Activated CD4-positive, CD25-positive, alpha-beta regulatory T cell (primary cell): ENCODE measurements around the gene PTPRS.
"Not testable (repeated sequence)": the region's sequence is repeated elsewhere in the genome, so short reads cannot be mapped to it uniquely, and the experiment has no call there.

Source experiments
- DNase-seq, 4 experiments: peaks; one replicate each; lab custom pipeline; 2025; lab: John Stamatoyannopoulos, UW

Gene PTPRS

GRCh38 chr19:5333581-5334365 is 6.8 kb downstream of the PTPRS start:
- DNase-seq = no peak

DNA sequence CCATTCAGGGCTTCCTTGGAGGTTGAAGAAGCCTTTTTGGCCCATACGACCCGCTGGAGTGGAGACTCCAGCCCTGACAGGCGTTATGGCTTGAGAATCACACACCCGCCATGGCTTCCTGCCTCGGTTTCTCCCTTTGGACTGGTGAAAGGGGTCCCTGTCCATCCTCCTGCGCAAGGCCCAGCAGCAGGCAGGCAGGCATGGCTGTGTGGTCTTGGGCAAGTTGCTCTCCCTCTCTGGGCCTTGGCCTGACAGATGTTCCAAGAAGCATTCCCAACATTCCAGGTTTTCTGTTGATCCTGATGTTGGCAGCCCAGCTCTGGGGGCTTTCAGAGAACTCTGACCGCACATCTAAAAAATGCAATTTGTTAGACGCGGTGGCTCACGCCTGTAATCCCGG is 8.1 kb downstream of the PTPRS start:
- DNase-seq = no peak

- no peak for DNase-seq
These were observed 8.8 kb downstream of the PTPRS start for GRCh38 chr19:5331790-5332189.

DNA sequence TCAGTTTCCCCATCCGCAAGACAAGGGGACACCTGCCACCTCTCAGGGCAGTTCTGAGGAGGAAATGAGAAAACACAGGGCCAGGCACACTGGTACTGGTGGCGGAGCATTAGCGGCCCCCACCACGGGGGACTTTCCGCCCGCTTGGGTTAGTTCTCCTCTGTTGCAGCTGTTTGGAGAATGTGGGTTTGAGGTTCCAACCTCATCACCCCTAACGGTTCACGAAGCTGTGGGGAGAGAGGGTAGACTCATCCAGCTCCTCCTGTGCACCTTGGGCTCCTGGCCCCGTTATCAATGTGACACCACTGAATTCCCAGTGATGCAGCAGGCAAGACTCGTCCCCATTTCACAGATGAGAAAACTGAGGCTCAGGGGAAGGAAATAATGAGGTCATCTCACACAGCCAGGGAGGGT is 10.3 kb downstream of the PTPRS start:
- DNase-seq = no peak

GRCh38 chr19:5329141-5329540 is 11.5 kb downstream of the PTPRS start:
- no peak for DNase-seq

DNA sequence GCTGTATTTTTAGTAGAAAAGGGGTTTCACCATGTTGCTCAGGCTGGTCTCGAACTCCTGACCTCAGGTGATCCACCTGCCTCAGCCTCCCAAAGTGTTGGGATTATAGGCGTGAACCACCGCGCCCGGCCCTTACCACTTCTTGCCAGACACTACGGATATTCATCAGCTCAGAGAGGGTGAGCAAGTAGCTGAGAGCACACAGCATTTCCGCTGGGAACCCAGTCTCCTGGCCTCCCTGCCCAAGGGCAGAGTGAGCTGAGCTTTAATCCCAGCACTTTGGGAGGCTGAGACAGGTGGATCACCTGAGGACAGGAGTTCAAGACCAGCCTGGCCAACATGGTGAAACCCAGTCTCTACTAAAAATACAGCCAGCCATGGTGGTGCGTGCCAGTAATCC is 12.2 kb downstream of the PTPRS start:
- DNase-seq = not testable (repeated sequence)

GRCh38 chr19:5326986-5327623 is 13.5 kb downstream of the PTPRS start:
- no peak for DNase-seq

DNA sequence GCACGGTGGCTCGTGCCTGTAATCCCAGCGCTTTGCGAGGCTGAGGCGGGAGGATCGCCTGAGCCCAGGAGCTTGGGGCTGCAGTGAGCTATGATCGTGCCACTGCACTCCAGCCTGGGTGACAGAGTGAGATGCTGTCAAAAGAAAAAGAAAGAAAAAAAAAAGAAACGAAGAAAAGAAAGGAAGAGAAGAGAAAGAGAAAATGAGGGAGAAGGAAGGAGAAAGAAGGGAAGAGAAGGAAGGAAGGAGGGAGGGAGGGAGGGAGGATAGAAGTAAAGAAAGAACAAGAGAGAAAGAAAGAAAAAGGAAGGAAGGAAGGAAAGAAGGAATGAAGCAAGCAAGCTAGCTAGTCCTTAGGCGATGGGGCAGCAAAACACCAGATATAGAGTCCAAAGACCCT is 14.1 kb downstream of the PTPRS start:
- DNase-seq = no peak

DNA sequence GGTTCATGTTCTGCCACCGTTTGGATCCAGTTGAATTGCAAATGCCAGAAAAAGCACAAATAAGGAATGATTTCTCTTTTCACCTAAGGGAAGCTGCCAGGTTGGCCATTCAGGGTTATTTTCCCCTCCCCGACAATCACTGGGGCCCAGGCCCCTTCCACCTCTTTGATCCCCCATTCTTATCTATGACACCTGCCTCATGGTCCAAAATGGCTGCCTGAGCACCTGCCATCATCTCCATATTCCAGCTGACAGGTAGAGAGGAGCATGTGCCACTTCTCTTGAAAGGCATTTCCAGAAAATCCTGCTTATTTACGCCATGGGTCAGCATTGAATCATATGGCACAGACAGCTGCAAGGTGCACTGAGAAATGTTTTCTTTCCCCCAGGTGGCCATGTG is 15.7 kb downstream of the PTPRS start:
- DNase-seq = no peak

DNA sequence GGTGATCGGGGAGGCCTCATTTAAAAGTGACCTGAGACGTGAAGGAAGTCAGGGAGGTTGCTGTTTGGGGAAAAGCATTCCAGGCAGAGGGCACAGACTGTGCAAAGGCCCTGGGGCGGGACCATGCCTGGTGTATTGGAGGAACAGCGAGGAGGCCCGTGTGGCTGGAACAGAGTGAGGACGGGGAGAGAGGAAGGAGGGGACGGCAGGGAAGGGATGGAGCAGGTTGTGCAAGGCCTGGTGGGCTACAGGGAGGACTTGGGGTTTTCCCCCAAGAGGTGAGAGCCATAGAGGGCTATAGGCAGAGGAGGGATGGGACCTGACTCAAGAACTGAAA is 17.2 kb downstream of the PTPRS start:
- DNase-seq = no peak

DNA sequence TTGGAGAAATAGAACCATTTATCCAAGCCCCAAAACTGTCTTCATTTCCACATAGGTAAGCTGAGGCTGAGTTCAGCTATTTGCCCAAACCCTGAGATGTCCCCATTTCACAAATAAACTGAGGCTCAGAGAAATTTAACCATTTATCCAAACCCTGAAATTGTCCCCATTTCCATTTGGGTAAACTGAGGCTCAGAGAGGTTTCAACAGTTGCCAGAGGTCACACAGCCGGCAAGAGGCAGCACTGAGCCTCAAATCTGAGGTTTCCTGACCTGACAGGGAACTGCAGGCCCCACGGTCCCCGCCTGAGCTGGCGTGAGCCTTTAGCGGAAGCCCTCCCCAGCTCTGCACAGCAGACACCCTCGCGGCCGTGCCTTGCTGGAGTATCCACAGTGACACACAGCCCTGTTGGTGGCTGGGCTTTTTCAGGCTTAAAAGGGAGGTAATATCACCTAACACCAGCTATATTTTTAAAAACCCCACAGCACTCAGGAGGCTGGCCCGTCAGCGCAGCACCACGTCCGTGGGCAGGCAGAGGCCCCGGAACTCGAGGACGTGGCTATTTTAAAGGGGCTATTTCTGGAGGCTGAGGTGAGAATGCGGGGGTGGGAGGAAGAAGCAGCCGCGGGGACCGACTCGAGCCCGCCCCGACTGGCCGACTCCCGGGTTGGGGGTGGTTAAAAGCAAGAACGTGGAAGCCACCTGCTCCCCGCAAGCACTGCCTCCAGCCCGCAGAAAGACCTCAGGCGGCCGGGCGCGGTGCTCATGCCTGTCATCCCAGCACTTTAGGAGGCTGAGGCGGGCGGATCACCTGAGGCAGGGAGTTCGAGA is 18.5 kb downstream of the PTPRS start:
- DNase-seq = no peak

- DNase-seq = no peak
These were observed 19.5 kb downstream of the PTPRS start for GRCh38 chr19:5321066-5321642.

- DNase-seq = no peak
These were observed 21.1 kb downstream of the PTPRS start for GRCh38 chr19:5319516-5319915.

DNA sequence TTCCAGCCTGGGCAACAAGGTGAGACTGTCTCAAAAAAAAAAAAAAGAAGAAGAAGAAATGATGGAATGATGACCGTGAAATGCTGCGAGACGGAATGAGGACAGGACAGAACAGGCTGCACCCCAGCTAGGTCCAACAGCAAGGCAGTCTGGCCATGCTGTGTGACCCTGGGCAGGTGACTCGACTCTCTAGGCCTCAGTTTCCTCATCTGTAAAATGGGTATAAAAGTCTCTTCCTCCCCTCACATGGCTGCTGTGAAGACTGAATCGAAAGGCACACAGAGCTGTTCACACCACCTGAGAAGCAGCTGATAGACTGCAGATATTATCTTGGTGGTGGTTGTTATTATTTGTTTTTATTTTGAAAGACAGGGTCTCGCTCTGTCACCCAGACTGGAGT is 22.3 kb downstream of the PTPRS start:
- DNase-seq = no peak

GRCh38 chr19:5317321-5317720 is 23.3 kb downstream of the PTPRS start:
- no peak for DNase-seq

- no peak for DNase-seq
These were observed 24.5 kb downstream of the PTPRS start for GRCh38 chr19:5316138-5316537.

DNA sequence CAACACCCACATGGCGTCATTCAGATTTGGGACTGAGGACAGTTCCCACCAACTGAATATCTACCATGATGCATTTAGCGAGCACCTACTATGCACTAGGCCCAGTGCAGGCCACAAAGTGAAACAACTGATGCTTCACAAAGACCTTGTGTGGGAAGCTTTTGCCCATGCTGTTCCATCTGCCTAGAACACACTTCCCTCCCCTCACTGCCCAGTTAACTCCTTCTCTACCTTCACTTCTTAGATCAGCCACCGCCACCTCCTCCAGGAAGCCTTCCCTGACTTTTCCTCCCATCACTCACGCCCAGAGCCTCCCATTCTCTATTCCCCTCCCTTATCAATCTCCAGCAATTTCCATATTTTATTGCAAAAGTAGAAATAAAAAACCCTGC is 25.7 kb downstream of the PTPRS start:
- no peak for DNase-seq

GRCh38 chr19:5314012-5314906 is 26.4 kb downstream of the PTPRS start:
- no peak for DNase-seq

- no peak for DNase-seq
These were observed 27.3 kb downstream of the PTPRS start for GRCh38 chr19:5313307-5313706.

DNA sequence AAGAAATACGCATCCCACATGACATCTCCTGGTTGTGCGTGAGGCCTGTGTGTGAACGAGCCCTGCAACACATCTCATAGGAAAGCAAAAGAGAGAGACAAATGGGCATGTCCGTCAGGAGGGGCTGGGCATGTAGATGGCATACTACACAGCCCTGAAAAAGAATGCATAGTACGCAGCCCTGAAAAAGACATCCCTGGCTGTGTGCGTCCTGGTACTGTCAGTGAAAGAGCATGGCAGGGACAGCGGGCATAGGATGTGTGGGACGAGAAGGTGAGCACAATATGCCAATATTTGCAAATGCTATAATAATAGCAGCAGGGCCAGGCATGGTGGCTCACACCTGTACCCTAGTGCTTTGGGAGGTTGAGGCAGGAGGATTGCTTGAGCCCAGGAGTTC is 28.6 kb downstream of the PTPRS start:
- DNase-seq = no peak

- no peak for DNase-seq
These were observed 31.0 kb downstream of the PTPRS start for GRCh38 chr19:5309438-5310204.
